CD14-positive monocyte (primary cell): ENCODE measurements around the gene HOPX. TPM values are rescaled to one million over a fixed set of nuclear protein-coding genes. Genes with fewer than 3 reads are reported as not detected.

ENCODE experiments used
- DNase-seq, 3 donors: peaks; one replicate each; pipeline ENCODE4 v3.0.0-alpha.2; 2011 to 2022
- H2AFZ ChIP-seq: 2 replicates; pipeline ENCODE4 v1.6.0; 2012; ENCODE audit warnings: mild to moderate bottlenecking, low read depth, low read length, inconsistent platforms; ENCODE audit not compliant: insufficient read depth, poor library complexity, severe bottlenecking
- H3K27ac ChIP-seq, 2 donors: 1 replicate in 1 of 2; 2 replicates in 1 of 2; pipeline ENCODE4 v1.5.1; 2012 to 2013; ENCODE audit warnings: low read length in 2 of 2, control low read depth in 1 of 2, inconsistent platforms in 1 of 2, low read depth in 1 of 2, mild to moderate bottlenecking in 1 of 2
- H3K27me3 ChIP-seq, 2 donors: one replicate each; pipeline versions ENCODE4 v1.6.0 to v1.6.1; 2011 to 2013; ENCODE audit warnings: low read length in 2 of 2; ENCODE audit not compliant: control insufficient read depth in 2 of 2, insufficient read depth in 2 of 2
- H3K36me3 ChIP-seq, 2 donors: replicated peaks in 1 of 2; 1 replicate in 1 of 2; 2 replicates in 1 of 2; pipeline versions ENCODE4 v1.5.1 to v1.6.1; 2012 to 2013; ENCODE audit warnings: low read length in 2 of 2, control low read depth in 1 of 2, inconsistent platforms in 1 of 2, mild to moderate bottlenecking in 1 of 2; ENCODE audit not compliant: insufficient read depth in 2 of 2, control insufficient read depth in 1 of 2
- H3K4me1 ChIP-seq, 2 donors: 1 replicate in 1 of 2; 2 replicates in 1 of 2; pipeline versions ENCODE4 v1.5.1 to v1.6.1; 2012 to 2013; ENCODE audit warnings: low read length in 2 of 2, control low read depth in 1 of 2, inconsistent platforms in 1 of 2, mild to moderate bottlenecking in 1 of 2, moderate library complexity in 1 of 2; ENCODE audit not compliant: insufficient read depth in 2 of 2, control insufficient read depth in 1 of 2
- H3K4me2 ChIP-seq: replicated peaks from 2 replicates; pipeline ENCODE3; 2012; ENCODE audit warnings: low read length, moderate library complexity, mild to moderate bottlenecking; ENCODE audit not compliant: poor library complexity, severe bottlenecking; ENCODE audit errors: extremely low read depth
- H3K4me3 ChIP-seq, 3 experiments: fragments of 200-600 bp in 1 of 3; sonication (generic) in 1 of 3; replicated peaks in 1 of 3; 1 replicate in 2 of 3; 2 replicates in 1 of 3; pipeline ENCODE4 v1.5.1; 2011 to 2013; ENCODE audit warnings: low read length in 3 of 3, mild to moderate bottlenecking in 3 of 3, control low read depth in 2 of 3, low read depth in 2 of 3, inconsistent platforms in 1 of 3, moderate library complexity in 1 of 3
- H3K79me2 ChIP-seq: 2 replicates; pipeline ENCODE4 v1.6.0; 2012; ENCODE audit warnings: mild to moderate bottlenecking, control low read depth, inconsistent platforms, low read length, moderate library complexity; ENCODE audit not compliant: insufficient read depth
- H3K9ac ChIP-seq: 2 replicates; pipeline ENCODE4 v1.6.0; 2017; ENCODE audit warnings: low read length, mild to moderate bottlenecking; ENCODE audit not compliant: insufficient read depth, poor library complexity, severe bottlenecking
- H3K9me3 ChIP-seq, 2 donors: replicated peaks in 1 of 2; 1 replicate in 1 of 2; 2 replicates in 1 of 2; pipeline versions ENCODE4 v1.5.1 to v1.6.1; 2012 to 2013; ENCODE audit warnings: low read length in 2 of 2, control low read depth in 1 of 2; ENCODE audit not compliant: control insufficient read depth in 1 of 2, insufficient read depth in 1 of 2
- H4K20me1 ChIP-seq: 2 replicates; pipeline ENCODE4 v1.6.0; 2012; ENCODE audit warnings: mild to moderate bottlenecking, low read length, control low read depth, moderate library complexity; ENCODE audit not compliant: insufficient read depth
- H3K27ac Mint-ChIP-seq, 7 donors: one replicate each; pipeline ENCODE4 v1.8.0; 2020; ENCODE audit warnings: mild to moderate bottlenecking in 7 of 7, mixed read lengths in 7 of 7, moderate library complexity in 6 of 7, inconsistent platforms in 2 of 7
- H3K27me3 Mint-ChIP-seq, 3 donors: one replicate each; pipeline ENCODE4 v1.8.0; 2021 to 2022; ENCODE audit warnings: low read depth in 3 of 3, mild to moderate bottlenecking in 3 of 3, mixed read lengths in 3 of 3, moderate library complexity in 3 of 3, inconsistent platforms in 1 of 3
- H3K36me3 Mint-ChIP-seq, 2 donors: one replicate each; pipeline ENCODE4 v1.8.0; 2020; ENCODE audit warnings: mixed read lengths in 2 of 2, inconsistent platforms in 1 of 2, mild to moderate bottlenecking in 1 of 2
- H3K4me1 Mint-ChIP-seq: one replicate; pipeline ENCODE4 v1.8.0; 2020; ENCODE audit warnings: mild to moderate bottlenecking, mixed read lengths
- H3K4me3 Mint-ChIP-seq, 2 donors: one replicate each; pipeline ENCODE4 v1.8.0; 2020; ENCODE audit warnings: mild to moderate bottlenecking in 2 of 2, mixed read lengths in 2 of 2, moderate library complexity in 1 of 2
- H3K9me3 Mint-ChIP-seq, 7 donors: one replicate each; pipeline ENCODE4 v1.8.0; 2020 to 2022; ENCODE audit warnings: mixed read lengths in 7 of 7, mild to moderate bottlenecking in 6 of 7, moderate library complexity in 6 of 7, inconsistent platforms in 2 of 7
- CTCF ChIP-seq: fragments of 200-600 bp; IDR thresholded peaks from one replicate; pipeline ENCODE4 v1.8.0; 2022; ENCODE audit warnings: antibody characterized with exemption, mild to moderate bottlenecking
- WGBS: methylation state at CpG from one replicate; pipeline ENCODE4 v1.1.5; 2013; ENCODE audit warnings: missing lambda C conversion rate; ENCODE audit not compliant: insufficient coverage; 5-methylcytosine and 5-hydroxymethylcytosine counted together
- intact Hi-C, 2 donors: fragments of 100-400 bp; cut with micrococcal nuclease; formaldehyde crosslinking; loops; one replicate each; pipeline versions ENCODE4 v1.15.0 to v1.15.1; 2023
- polyA plus RNA-seq, 3 donors: library from polyadenylated mRNA; depleted of rRNA in 1 of 3; unstranded in 2 of 3; stranded (reverse) in 1 of 3; fragments of 300-500 nt in 2 of 3; fragments of >200 nt in 1 of 3; fragmentation: Illumina TruSeq in 2 of 3; gene quantifications; 1 replicate in 2 of 3; 2 replicates in 1 of 3; pipeline ENCODE4 v1.2.3, GENCODE V29; 2012 to 2021

The HOPX gene
- polyA plus RNA-seq, 3 donors, result 0.39 to 1.3 (median 0.52) TPM

- TF ChIP-seq CTCF, result no peak
- no peak overlapping the region for H2AFZ ChIP-seq
- Mint-ChIP-seq H3K9me3 (peaks cover 2 to 12% (median 6%) of the 10 kb centered on the region in 7 donors), H3K36me3 (no peaks in the 10 kb centered on the region), H3K4me3 (no peak overlapping the region), H3K4me1 (no peaks in the 10 kb centered on the region), H3K27ac (no peak overlapping the region), H3K27me3 (peaks cover 0 to 1% (median 0%) of the 10 kb centered on the region in 3 donors)
- intact Hi-C loops, result no loop called here
- H3K9ac ChIP-seq, result no peak overlapping the region
- WGBS, result 76% methylated on average over 4 of the region's 4 CpGs
- no peak overlapping the region for H3K27ac ChIP-seq
- no peaks in the 10 kb centered on the region for H4K20me1 ChIP-seq
- H3K9me3 ChIP-seq, result peaks cover 0 to 3% of the 10 kb centered on the region in 2 donors
- H3K27me3 ChIP-seq, result no peaks in the 10 kb centered on the region
- no peaks in the 10 kb centered on the region for H3K36me3 ChIP-seq
- H3K79me2 ChIP-seq, result no peaks in the 10 kb centered on the region
- H3K4me1 ChIP-seq, result no peaks in the 10 kb centered on the region
- no peak overlapping the region for H3K4me2 ChIP-seq
- no peak for DNase-seq
- no peak overlapping the region for H3K4me3 ChIP-seq
These were observed 62.4 kb downstream of the HOPX start for GRCh38 chr4:56618734-56619133.

GRCh38 chr4:56613101-56613862 is 67.8 kb downstream of the HOPX start:
- H3K9ac ChIP-seq, result no peak overlapping the region
- H3K9me3 ChIP-seq, result no peaks in the 10 kb centered on the region
- Mint-ChIP-seq H3K36me3 (no peaks in the 10 kb centered on the region), H3K27me3 (peaks cover 0 to 4% (median 0%) of the 10 kb centered on the region in 3 donors), H3K4me3 (no peak overlapping the region), H3K4me1 (no peaks in the 10 kb centered on the region), H3K27ac (no peak overlapping the region), H3K9me3 (peaks cover 0 to 6% (median 1%) of the 10 kb centered on the region in 7 donors)
- no peaks in the 10 kb centered on the region for H3K27me3 ChIP-seq
- intact Hi-C loops, result no loop called here
- H3K4me2 ChIP-seq, result no peak overlapping the region
- no peak overlapping the region for H3K27ac ChIP-seq
- WGBS, result no CpG with 5 or more reads among the region's 5 CpGs
- H3K79me2 ChIP-seq, result no peaks in the 10 kb centered on the region
- no peaks in the 10 kb centered on the region for H3K36me3 ChIP-seq
- DNase-seq, result no peak
- H3K4me3 ChIP-seq, result no peak overlapping the region
- no peak for TF ChIP-seq CTCF
- no peak overlapping the region for H2AFZ ChIP-seq
- H4K20me1 ChIP-seq, result no peaks in the 10 kb centered on the region
- H3K4me1 ChIP-seq, result no peaks in the 10 kb centered on the region
